MM.1S (cell line): Measurements from ENCODE around the gene RNF144B.

Experiments
- DNase-seq: peaks from one replicate; pipeline ENCODE4 v3.0.0-alpha.2; 2015
- H2AFZ ChIP-seq: fragments of 300-600 bp; sonication (generic); 2 replicates; pipeline ENCODE4 v1.6.0; 2016; ENCODE audit warnings: antibody characterized with exemption, low read length
- H3F3A ChIP-seq: fragments of 300-600 bp; sonication (generic); 2 replicates; pipeline ENCODE4 v1.6.1; 2016; ENCODE audit warnings: mild to moderate bottlenecking, antibody characterized with exemption, low read length, moderate library complexity, mixed read lengths; ENCODE audit not compliant: insufficient read depth
- H3K27ac ChIP-seq: fragments of 300-600 bp; sonication (generic); 2 replicates; pipeline ENCODE4 v1.5.1; 2016; ENCODE audit warnings: mild to moderate bottlenecking, low read length
- H3K27me3 ChIP-seq: fragments of 300-600 bp; sonication (generic); replicated peaks from 2 replicates; pipeline ENCODE4 v1.6.0; 2016; ENCODE audit warnings: low read length; ENCODE audit not compliant: insufficient read depth
- H3K36me3 ChIP-seq: fragments of 300-600 bp; sonication (generic); replicated peaks from 2 replicates; pipeline ENCODE4 v1.6.1; 2016; ENCODE audit warnings: mild to moderate bottlenecking, low read length, mixed read lengths; ENCODE audit not compliant: insufficient read depth
- H3K4me1 ChIP-seq: fragments of 300-600 bp; sonication (generic); 2 replicates; pipeline ENCODE4 v1.6.1; 2016; ENCODE audit warnings: low read length, mixed read lengths
- H3K4me2 ChIP-seq: fragments of 300-600 bp; sonication (generic); 2 replicates; pipeline ENCODE4 v1.6.0; 2016; ENCODE audit warnings: low read depth, low read length
- H3K4me3 ChIP-seq: fragments of 300-600 bp; sonication (generic); 2 replicates; pipeline ENCODE4 v1.5.1; 2016; ENCODE audit warnings: low read length, mixed read lengths
- H3K79me2 ChIP-seq: fragments of 300-600 bp; sonication (generic); 2 replicates; pipeline ENCODE4 v1.6.1; 2016; ENCODE audit warnings: mixed run types, low read length, mixed read lengths
- H3K9ac ChIP-seq: fragments of 300-600 bp; sonication (generic); 2 replicates; pipeline ENCODE4 v1.6.1; 2016; ENCODE audit warnings: low read length, mixed read lengths
- H3K9me2 ChIP-seq: fragments of 300-600 bp; sonication (generic); replicated peaks from 2 replicates; pipeline ENCODE4 v1.6.1; 2016; ENCODE audit warnings: mild to moderate bottlenecking, low read length, mixed read lengths; ENCODE audit not compliant: insufficient read depth
- H3K9me3 ChIP-seq: fragments of 300-600 bp; sonication (generic); replicated peaks from 2 replicates; pipeline ENCODE4 v1.6.1; 2016; ENCODE audit warnings: mild to moderate bottlenecking, low read length, mixed read lengths; ENCODE audit not compliant: insufficient read depth
- H4K20me1 ChIP-seq: fragments of 300-600 bp; sonication (generic); 2 replicates; pipeline ENCODE4 v1.6.1; 2016; ENCODE audit warnings: mild to moderate bottlenecking, low read length, moderate library complexity, mixed read lengths; ENCODE audit not compliant: insufficient read depth
- CTCF ChIP-seq: fragments of 300-600 bp; sonication (generic); IDR thresholded peaks from 2 replicates; pipeline ENCODE4 v1.5.1; 2016; ENCODE audit warnings: antibody characterized with exemption, low read length, mixed read lengths
- EZH2 ChIP-seq: fragments of 300-600 bp; sonication (generic); optimal IDR thresholded peaks from 2 replicates; pipeline ENCODE3; 2017; ENCODE audit warnings: low read depth, mild to moderate bottlenecking, antibody characterized with exemption, low read length, mixed read lengths
- EZH2phosphoT487 ChIP-seq: fragments of 300-600 bp; sonication (generic); IDR thresholded peaks from 2 replicates; pipeline ENCODE4 v1.6.1; 2018; ENCODE audit warnings: antibody characterized with exemption, low read length

Gene RNF144B

GRCh38 chr6:18431581-18431980 lies 44.4 kb downstream of the RNF144B start:
- no peak for TF ChIP-seq EZH2phosphoT487
- TF ChIP-seq EZH2 = no peak
- no peak for TF ChIP-seq CTCF
- H2AFZ ChIP-seq = no peak overlapping the region
- H3K79me2 ChIP-seq = no peaks in the 10 kb centered on the region
- no peaks in the 10 kb centered on the region for H3K27me3 ChIP-seq
- H3K4me1 ChIP-seq = no peaks in the 10 kb centered on the region
- H3K9me2 ChIP-seq = no peaks in the 10 kb centered on the region
- H3K36me3 ChIP-seq = no peaks in the 10 kb centered on the region
- no peaks in the 10 kb centered on the region for H3F3A ChIP-seq
- H3K4me2 ChIP-seq = no peak overlapping the region
- no peak overlapping the region for H3K27ac ChIP-seq
- no peak for DNase-seq
- no peak overlapping the region for H3K9ac ChIP-seq
- no peaks in the 10 kb centered on the region for H4K20me1 ChIP-seq
- no peak overlapping the region for H3K4me3 ChIP-seq
- H3K9me3 ChIP-seq = no peaks in the 10 kb centered on the region

- DNase-seq = no peak
- Histone ChIP-seq H3K4me1 (no peaks in the 10 kb centered on the region), H3K27ac (no peak overlapping the region), H4K20me1 (no peaks in the 10 kb centered on the region), H2AFZ (no peak overlapping the region), H3K27me3 (no peaks in the 10 kb centered on the region), H3K9me2 (no peaks in the 10 kb centered on the region), H3K9me3 (no peaks in the 10 kb centered on the region), H3K4me2 (no peak overlapping the region), H3K4me3 (no peak overlapping the region), H3K9ac (no peak overlapping the region), H3K79me2 (no peaks in the 10 kb centered on the region), H3F3A (no peaks in the 10 kb centered on the region), H3K36me3 (no peaks in the 10 kb centered on the region)
- TF ChIP-seq EZH2phosphoT487 = no peak
- no peak for TF ChIP-seq CTCF
- no peak for TF ChIP-seq EZH2
These were observed 45.0 kb downstream of the RNF144B start for GRCh38 chr6:18432180-18432579.

- no peaks in the 10 kb centered on the region for H3K79me2 ChIP-seq
- no peaks in the 10 kb centered on the region for H3K36me3 ChIP-seq
- no peaks in the 10 kb centered on the region for H3F3A ChIP-seq
- no peaks in the 10 kb centered on the region for H3K27me3 ChIP-seq
- no peaks in the 10 kb centered on the region for H3K9me3 ChIP-seq
- no peak overlapping the region for H3K4me3 ChIP-seq
- no peaks in the 10 kb centered on the region for H4K20me1 ChIP-seq
- no peak for DNase-seq
- H3K27ac ChIP-seq = no peak overlapping the region
- no peaks in the 10 kb centered on the region for H3K4me1 ChIP-seq
- no peak overlapping the region for H2AFZ ChIP-seq
- no peak overlapping the region for H3K9ac ChIP-seq
- H3K9me2 ChIP-seq = no peaks in the 10 kb centered on the region
- TF ChIP-seq EZH2phosphoT487 = no peak
- TF ChIP-seq CTCF = no peak
- TF ChIP-seq EZH2 = no peak
- H3K4me2 ChIP-seq = no peak overlapping the region
These were observed 45.5 kb downstream of the RNF144B start for GRCh38 chr6:18432619-18433018.
